Uterus (tissue), 2 donors: ENCODE data around the gene OSBPL9.

Experiments
- POLR2A ChIP-seq, 2 donors: fragments of 450-650 bp; IDR thresholded peaks; one replicate each; pipeline ENCODE4 v1.6.1; 2016; ENCODE audit warnings: antibody characterized with exemption in 2 of 2, mild to moderate bottlenecking in 1 of 2, moderate library complexity in 1 of 2
- TF ChIP-seq, protein P1 (sequence below), 4 experiments: fragments of 200-600 bp in 2 of 4; fragments of 450-650 bp in 2 of 4; sonication (generic) in 2 of 4; IDR thresholded peaks; one replicate each; pipeline ENCODE4 v1.5.1; 2016 to 2019; ENCODE audit warnings: antibody characterized with exemption in 4 of 4, mild to moderate bottlenecking in 2 of 4, moderate library complexity in 1 of 4

DNA sequence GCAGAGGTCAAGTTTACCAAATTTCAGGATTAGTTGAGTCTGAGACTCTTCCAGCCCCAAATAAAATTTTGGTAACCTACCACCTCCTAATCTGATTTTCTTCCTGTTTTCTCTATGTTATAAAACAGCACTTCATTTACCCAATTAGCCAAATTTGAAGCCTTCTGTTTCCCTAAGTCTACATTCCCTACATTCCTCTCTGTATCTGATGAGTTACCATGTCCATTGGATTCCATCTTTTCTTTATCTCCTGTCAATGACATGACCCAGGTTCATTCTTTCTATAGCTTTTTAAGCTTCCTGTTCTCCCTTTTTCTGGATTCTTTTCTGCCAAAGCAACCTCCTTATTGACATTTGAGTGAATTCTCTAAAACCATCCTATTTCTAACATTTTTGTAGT lies 72.8 kb downstream of the OSBPL9 start:
- TF ChIP-seq, protein P1, sequence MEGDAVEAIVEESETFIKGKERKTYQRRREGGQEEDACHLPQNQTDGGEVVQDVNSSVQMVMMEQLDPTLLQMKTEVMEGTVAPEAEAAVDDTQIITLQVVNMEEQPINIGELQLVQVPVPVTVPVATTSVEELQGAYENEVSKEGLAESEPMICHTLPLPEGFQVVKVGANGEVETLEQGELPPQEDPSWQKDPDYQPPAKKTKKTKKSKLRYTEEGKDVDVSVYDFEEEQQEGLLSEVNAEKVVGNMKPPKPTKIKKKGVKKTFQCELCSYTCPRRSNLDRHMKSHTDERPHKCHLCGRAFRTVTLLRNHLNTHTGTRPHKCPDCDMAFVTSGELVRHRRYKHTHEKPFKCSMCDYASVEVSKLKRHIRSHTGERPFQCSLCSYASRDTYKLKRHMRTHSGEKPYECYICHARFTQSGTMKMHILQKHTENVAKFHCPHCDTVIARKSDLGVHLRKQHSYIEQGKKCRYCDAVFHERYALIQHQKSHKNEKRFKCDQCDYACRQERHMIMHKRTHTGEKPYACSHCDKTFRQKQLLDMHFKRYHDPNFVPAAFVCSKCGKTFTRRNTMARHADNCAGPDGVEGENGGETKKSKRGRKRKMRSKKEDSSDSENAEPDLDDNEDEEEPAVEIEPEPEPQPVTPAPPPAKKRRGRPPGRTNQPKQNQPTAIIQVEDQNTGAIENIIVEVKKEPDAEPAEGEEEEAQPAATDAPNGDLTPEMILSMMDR (IDR thresholded peaks at IDR 0.05) = no peak
- TF ChIP-seq POLR2A (IDR thresholded peaks at IDR 0.05) = no peak
